H1 (cell line): ENCODE data around the gene COMMD8. TPM values are rescaled to one million over a fixed set of nuclear protein-coding genes. Genes with fewer than 3 reads are reported as not detected.

ENCODE experiments used
- CTCF ChIA-PET: fragments of 300-600 bp; sonication (Branson Sonifier 250); formaldehyde crosslinking; loops from one replicate; lab custom pipeline; 2021; ENCODE audit not compliant: partially characterized antibody; lab: Charles Lee
- POLR2A ChIA-PET: fragments of 300-600 bp; sonication (Branson Sonifier 250); formaldehyde crosslinking; loops from one replicate; lab custom pipeline; 2021; ENCODE audit warnings: inconsistent platforms; ENCODE audit not compliant: partially characterized antibody; lab: Charles Lee
- DNase-seq, 2 experiments: peaks; one replicate each; pipeline versions ENCODE4 v3.0.0 to v3.0.0-alpha.2; 2010 to 2022; ENCODE audit warnings: low spot score in 2 of 2, low read depth in 1 of 2, mixed read lengths in 1 of 2
- FAIRE-seq: peaks from 2 replicates; lab custom pipeline; 2011; peaks lifted over from hg19 to GRCh38; lab: Jason Lieb, UNC
- H2AFZ ChIP-seq: 2 replicates; pipeline ENCODE4 v1.8.1; 2012; ENCODE audit warnings: low read length, inconsistent platforms
- H2AK5ac ChIP-seq: 2 replicates; pipeline ENCODE4 v1.6.1; 2013; ENCODE audit warnings: low read depth, low read length
- H2BK120ac ChIP-seq: replicated peaks from 2 replicates; pipeline ENCODE3; 2013; ENCODE audit warnings: low read depth, low read length, inconsistent platforms
- H2BK12ac ChIP-seq: 2 replicates; pipeline ENCODE4 v1.6.1; 2013; ENCODE audit warnings: low read depth, low read length
- H2BK15ac ChIP-seq: 2 replicates; pipeline ENCODE4 v1.6.1; 2013; ENCODE audit warnings: low read length
- H2BK20ac ChIP-seq: 2 replicates; pipeline ENCODE4 v1.6.1; 2013; ENCODE audit warnings: low read length
- H2BK5ac ChIP-seq: 2 replicates; pipeline ENCODE4 v1.6.1; 2013; ENCODE audit warnings: low read depth, low read length
- H3K14ac ChIP-seq: 2 replicates; pipeline ENCODE4 v1.6.1; 2013; ENCODE audit warnings: inconsistent platforms; ENCODE audit not compliant: insufficient read length
- H3K18ac ChIP-seq: 2 replicates; pipeline ENCODE4 v1.6.1; 2013; ENCODE audit warnings: low read length; ENCODE audit errors: extremely low read depth
- H3K23ac ChIP-seq: 2 replicates; pipeline ENCODE4 v1.6.1; 2013; ENCODE audit warnings: inconsistent platforms; ENCODE audit not compliant: insufficient read length
- H3K23me2 ChIP-seq: 2 replicates; pipeline ENCODE4 v1.6.1; 2013; ENCODE audit warnings: low read depth, low read length
- H3K27ac ChIP-seq: 2 replicates; pipeline ENCODE4 v1.6.1; 2011; ENCODE audit warnings: low read depth, low read length, inconsistent platforms
- H3K27me3 ChIP-seq, 4 experiments: replicated peaks in 1 of 4; 1 replicate in 1 of 4; 2 replicates in 3 of 4; pipeline versions ENCODE4 v1.6.1 to v1.8.1; 2011 to 2013; ENCODE audit warnings: low read length in 3 of 4, mild to moderate bottlenecking in 3 of 4, inconsistent platforms in 2 of 4, mixed read lengths in 2 of 4, moderate library complexity in 1 of 4; ENCODE audit not compliant: control insufficient read depth in 3 of 4, insufficient read depth in 3 of 4; ENCODE audit errors: extremely low read depth in 1 of 4
- H3K36me3 ChIP-seq, 4 experiments: 2 replicates each; pipeline versions ENCODE4 v1.6.1 to v1.8.1; 2011 to 2013; ENCODE audit warnings: mild to moderate bottlenecking in 4 of 4, low read length in 3 of 4, moderate library complexity in 2 of 4, control low read depth in 1 of 4, inconsistent platforms in 1 of 4; ENCODE audit not compliant: insufficient read depth in 4 of 4, control insufficient read depth in 2 of 4
- H3K4ac ChIP-seq: replicated peaks from 2 replicates; pipeline ENCODE3; 2013; ENCODE audit warnings: low read length, low read depth, mixed read lengths, inconsistent platforms; ENCODE audit not compliant: insufficient read length
- H3K4me1 ChIP-seq, 4 experiments: replicated peaks in 1 of 4; 1 replicate in 1 of 4; 2 replicates in 3 of 4; pipeline versions ENCODE4 v1.6.1 to v1.8.1; 2011 to 2013; ENCODE audit warnings: low read length in 3 of 4, inconsistent platforms in 2 of 4, mixed read lengths in 1 of 4; ENCODE audit not compliant: insufficient read depth in 4 of 4, control insufficient read depth in 3 of 4
- H3K4me2 ChIP-seq, 2 experiments: 2 replicates each; pipeline versions ENCODE4 v1.6.1 to v1.8.1; 2011 to 2013; ENCODE audit warnings: low read depth in 2 of 2, low read length in 2 of 2, control low read depth in 1 of 2, inconsistent platforms in 1 of 2, mild to moderate bottlenecking in 1 of 2; ENCODE audit not compliant: insufficient read depth in 1 of 2
- H3K4me3 ChIP-seq, 4 experiments: fragments of 200-600, 300-600 bp in 1 of 4; sonication (generic), shearing (Covaris generic), sonication (Bioruptor Twin) in 1 of 4; 2 replicates each; pipeline versions ENCODE4 v1.5.1 to v1.8.1; 2011 to 2016; ENCODE audit warnings: low read length in 4 of 4, low read depth in 3 of 4, control low read depth in 2 of 4, inconsistent platforms in 2 of 4, mild to moderate bottlenecking in 2 of 4, mixed read lengths in 1 of 4, moderate library complexity in 1 of 4; ENCODE audit not compliant: insufficient read depth in 2 of 4; ENCODE audit errors: extremely low read depth in 1 of 4
- H3K56ac ChIP-seq: replicated peaks from 2 replicates; pipeline ENCODE3; 2013; ENCODE audit warnings: low read depth, mild to moderate bottlenecking, mixed read lengths, low read length, inconsistent platforms; ENCODE audit not compliant: insufficient read length
- H3K79me1 ChIP-seq: 2 replicates; pipeline ENCODE4 v1.6.1; 2013; ENCODE audit warnings: low read depth, low read length, control low read depth
- H3K79me2 ChIP-seq, 2 experiments: 2 replicates each; pipeline versions ENCODE4 v1.6.1 to v1.8.1; 2012 to 2013; ENCODE audit warnings: low read length in 2 of 2, mild to moderate bottlenecking in 2 of 2, inconsistent platforms in 1 of 2; ENCODE audit not compliant: insufficient read depth in 2 of 2, control insufficient read depth in 1 of 2
- H3K9ac ChIP-seq, 4 experiments: replicated peaks in 1 of 4; 1 replicate in 1 of 4; 2 replicates in 3 of 4; pipeline versions ENCODE4 v1.6.1 to v1.8.1; 2011 to 2013; ENCODE audit warnings: low read depth in 3 of 4, low read length in 3 of 4, control low read depth in 2 of 4, mild to moderate bottlenecking in 2 of 4, moderate library complexity in 2 of 4, inconsistent platforms in 1 of 4; ENCODE audit errors: extremely low read depth in 1 of 4
- H3K9me3 ChIP-seq, 2 experiments: 2 replicates each; pipeline versions ENCODE4 v1.6.1 to v1.8.1; 2012 to 2013; ENCODE audit warnings: mild to moderate bottlenecking in 2 of 2, moderate library complexity in 2 of 2, control low read depth in 1 of 2, inconsistent platforms in 1 of 2, low read depth in 1 of 2, low read length in 1 of 2, mixed read lengths in 1 of 2; ENCODE audit not compliant: insufficient read depth in 2 of 2
- H4K20me1 ChIP-seq, 2 experiments: replicated peaks in 1 of 2; 2 replicates each; pipeline versions ENCODE3 to v1.8.1; 2011 to 2013; ENCODE audit warnings: inconsistent platforms in 2 of 2, low read length in 2 of 2, mild to moderate bottlenecking in 1 of 2; ENCODE audit not compliant: insufficient read depth in 2 of 2, control insufficient read depth in 1 of 2
- H4K5ac ChIP-seq: 2 replicates; pipeline ENCODE4 v1.6.1; 2013; ENCODE audit warnings: low read length, low read depth, mixed read lengths, inconsistent platforms; ENCODE audit not compliant: insufficient read length
- H4K8ac ChIP-seq: 2 replicates; pipeline ENCODE4 v1.8.0; 2013; ENCODE audit warnings: mild to moderate bottlenecking, moderate library complexity, low read length, inconsistent platforms; ENCODE audit not compliant: insufficient read depth; ENCODE audit errors: extremely low read depth
- H4K91ac ChIP-seq: replicated peaks from 2 replicates; pipeline ENCODE3; 2013; ENCODE audit warnings: low read length, mixed read lengths, inconsistent platforms; ENCODE audit not compliant: insufficient read length
- ATF3 ChIP-seq: IDR thresholded peaks from 2 replicates; pipeline ENCODE4 v1.6.1; 2011; ENCODE audit warnings: low read depth, mild to moderate bottlenecking, low read length; ENCODE audit not compliant: insufficient read depth
- E2F6 ChIP-seq: IDR thresholded peaks from 2 replicates; pipeline ENCODE4 v1.6.1; 2012; ENCODE audit warnings: inconsistent platforms
- KDM1A ChIP-seq: fragments of 200-600, 300-600 bp; sonication (generic); IDR thresholded peaks from 2 replicates; pipeline ENCODE4 v1.7.1; 2016; ENCODE audit warnings: mild to moderate bottlenecking, low read length, borderline replicate concordance
- MAX ChIP-seq: IDR thresholded peaks from 2 replicates; pipeline ENCODE4 v1.6.1; 2012; ENCODE audit warnings: inconsistent platforms
- POLR2A ChIP-seq, 2 experiments: IDR thresholded peaks; 1 replicate in 1 of 2; 2 replicates in 1 of 2; pipeline ENCODE4 v1.6.1; 2011; ENCODE audit warnings: low read depth in 2 of 2, low read length in 2 of 2, mild to moderate bottlenecking in 2 of 2; ENCODE audit errors: control extremely low read depth in 1 of 2
- SAP30 ChIP-seq: fragments of 300-600 bp; sonication (generic); IDR thresholded peaks from 2 replicates; pipeline ENCODE4 v1.7.1; 2012; ENCODE audit warnings: low read length, moderate library complexity, mild to moderate bottlenecking, inconsistent platforms; ENCODE audit not compliant: insufficient read depth, insufficient replicate concordance
- TAF1 ChIP-seq: IDR thresholded peaks from 2 replicates; pipeline ENCODE4 v1.6.1; 2011; ENCODE audit warnings: mild to moderate bottlenecking, low read depth, low read length
- TEAD4 ChIP-seq: IDR thresholded peaks from 2 replicates; pipeline ENCODE4 v1.6.1; 2012; ENCODE audit warnings: low read depth, low read length, inconsistent platforms, mixed read lengths
- ZNF274 ChIP-seq: IDR thresholded peaks from 2 replicates; pipeline ENCODE4 v1.7.0; 2012; ENCODE audit warnings: low read length, borderline replicate concordance; ENCODE audit errors: extremely low read depth
- WGBS, 2 experiments: shearing (Covaris generic) in 1 of 2; methylation state at CpG; one replicate each; pipeline versions ENCODE4 v1.1.6 to v1.1.7; 2013 to 2015; ENCODE audit warnings: low lambda C conversion rate in 2 of 2, mixed read lengths in 2 of 2, inconsistent platforms in 1 of 2, low coverage in 1 of 2, missing lambda C conversion rate in 1 of 2; ENCODE audit not compliant: insufficient replicate concordance in 2 of 2, insufficient coverage in 1 of 2, insufficient read length in 1 of 2; ENCODE audit errors: extremely low coverage in 1 of 2, missing lambda C conversion rate in 1 of 2; 5-methylcytosine and 5-hydroxymethylcytosine counted together
- polyA plus RNA-seq, 7 experiments: library from polyadenylated mRNA; depleted of rRNA in 3 of 7; stranded (reverse) in 5 of 7; unstranded in 2 of 7; fragments of >200 nt in 5 of 7; fragments of 200-250 nt in 2 of 7; gene quantifications; 1 replicate in 5 of 7; 2 replicates in 1 of 7; 4 replicates in 1 of 7; pipeline versions ENCODE4 v1.2.1 to v1.2.3, GENCODE V29; 2011 to 2013; ENCODE audit warnings: missing spikeins in 2 of 7, mixed read lengths in 2 of 7
- total RNA-seq: library from RNA; stranded (reverse); fragmentation: NEBNext Ultra II Directional; extraction: Animal tissue kit (Norgen Biotek cat#: 25700); gene quantifications from 2 replicates; pipeline ENCODE4 v1.2.1, GENCODE V29; 2021

The COMMD8 gene
- total and polyA plus RNA-seq, 2 of the 8 experiments (the other 6 are each of a cell fraction or from before 2014, with no cell fraction given) = 1.6 to 7.2 TPM

GRCh38 chr4:47468706-47469365 lies 5.3 kb upstream of the COMMD8 start:
- no peak overlapping the region for H3K9ac ChIP-seq
- H2AFZ ChIP-seq = no peak overlapping the region
- H3K14ac ChIP-seq = no peak overlapping the region
- no peak overlapping the region for H3K23ac ChIP-seq
- peaks cover 0 to 2% (median 0%) of the 10 kb centered on the region in 4 experiments; a peak in 1 of 7 replicates for H3K4me1 ChIP-seq
- no peak overlapping the region for H3K4me2 ChIP-seq
- DNase-seq (no peak), FAIRE-seq (no peak)
- no peaks in the 10 kb centered on the region; the same call in 1 of the 2 replicates for H3K23me2 ChIP-seq
- no peak overlapping the region for H4K5ac ChIP-seq
- H4K91ac ChIP-seq = no peak overlapping the region
- no peaks in the 10 kb centered on the region; a peak in 1 of 7 replicates for H3K27me3 ChIP-seq
- no peaks in the 10 kb centered on the region for H4K20me1 ChIP-seq
- H2BK15ac ChIP-seq = no peak overlapping the region
- no peak overlapping the region for H2AK5ac ChIP-seq
- H2BK120ac ChIP-seq = no peak overlapping the region
- no peak overlapping the region for H3K18ac ChIP-seq
- H3K36me3 ChIP-seq = no peaks in the 10 kb centered on the region
- ChIA-PET CTCF (no interaction called here), POLR2A (no interaction called here)
- no peak overlapping the region for H2BK12ac ChIP-seq
- H3K79me2 ChIP-seq = no peaks in the 10 kb centered on the region
- WGBS, 2 experiments = 94% methylated on average over 6 of the region's 6 CpGs; no CpG with 5 or more reads in 1 of the 2 experiments
- no peak overlapping the region for H3K4me3 ChIP-seq
- no peak overlapping the region for H2BK20ac ChIP-seq
- H3K79me1 ChIP-seq = no peaks in the 10 kb centered on the region
- H2BK5ac ChIP-seq = no peak overlapping the region
- no peak overlapping the region for H3K56ac ChIP-seq
- no peak overlapping the region for H3K4ac ChIP-seq
- no peak overlapping the region for H3K27ac ChIP-seq
- no peaks in the 10 kb centered on the region for H3K9me3 ChIP-seq
- no peak overlapping the region for H4K8ac ChIP-seq
- TF ChIP-seq E2F6 (no peak), MAX (no peak), ZNF274 (no peak), TAF1 (no peak), KDM1A (no peak), ATF3 (no peak), TEAD4 (no peak), SAP30 (no peak), POLR2A (IDR thresholded peaks at IDR 0.05; ENCODE audit: control extremely low read depth in 1 of 2, low read depth in 2 of 2, low read length in 2 of 2) (no peak)
